ENCODE data around the gene PABPC1L. TPM values are rescaled to one million over a fixed set of nuclear protein-coding genes. Genes with fewer than 3 reads are reported as not detected.

Gene PABPC1L
- total RNA-seq: 5.1 and 7.4 TPM in 2 replicates

GRCh38 chr20:44909872-44910689 lies at the start of gene PABPC1L:
Gene PABPC1L (plus strand): TSS chr20:44910060. CDS start chr20:44910144, 84 bp downstream.

GRCh38 chr20:44885392-44886265 lies 24.2 kb upstream of the PABPC1L start, which contains the start of gene YWHAB:
Gene YWHAB (plus strand): TSS chr20:44885705. CDS start chr20:44901534, 15,829 bp downstream.

GRCh38 chr20:44960103-44960852 lies 50.4 kb downstream of the PABPC1L start, which contains the start of gene TOMM34:
Gene TOMM34 (minus strand): TSS chr20:44960397. CDS start chr20:44960333, 64 bp downstream.

GRCh38 chr20:44966030-44966961 lies 56.4 kb downstream of the PABPC1L start, which contains the start of gene STK4:
Gene STK4 (plus strand): TSS chr20:44966512. CDS start chr20:44966569, 57 bp downstream.

Other genes with a start within 250 kb of the PABPC1L start
- 23.6 and 25.1 TPM in 2 replicates for gene CCN5, start 194.7 kb upstream of the PABPC1L start, total RNA-seq
- 2.3 and 2.5 TPM in 2 replicates for gene KCNK15, start 164.2 kb upstream of the PABPC1L start, total RNA-seq
- gene RIMS4, start 99.5 kb upstream of the PABPC1L start, total RNA-seq: 0.24 and 1.2 TPM in 2 replicates
- gene YWHAB, start 24.4 kb upstream of the PABPC1L start, total RNA-seq: 91.6 and 99.4 TPM in 2 replicates
- 18.4 and 21.6 TPM in 2 replicates for gene TOMM34, start 50.3 kb downstream of the PABPC1L start, total RNA-seq
- 14.0 and 15.0 TPM in 2 replicates for gene STK4, start 56.5 kb downstream of the PABPC1L start, total RNA-seq
- gene KCNS1, start 191.1 kb downstream of the PABPC1L start, total RNA-seq: 1.4 and 2.4 TPM in 2 replicates
- not detected in 2 replicates for gene WFDC5, start 205.1 kb downstream of the PABPC1L start, total RNA-seq
- not detected in 2 replicates for gene WFDC12, start 214.4 kb downstream of the PABPC1L start, total RNA-seq